ENCODE results near the gene SNAPC2. TPM values are rescaled to one million over a fixed set of nuclear protein-coding genes. Genes with fewer than 3 reads are reported as not detected.
A peak's percentile ranks its signal among the peaks of the same experiment; 100 is the strongest.

The SNAPC2 gene
- total and polyA plus RNA-seq, 2 of the 13 experiments (the other 11 are each of a cell fraction or from before 2014, with no cell fraction given) = 10.2 to 12.7 TPM

DNA sequence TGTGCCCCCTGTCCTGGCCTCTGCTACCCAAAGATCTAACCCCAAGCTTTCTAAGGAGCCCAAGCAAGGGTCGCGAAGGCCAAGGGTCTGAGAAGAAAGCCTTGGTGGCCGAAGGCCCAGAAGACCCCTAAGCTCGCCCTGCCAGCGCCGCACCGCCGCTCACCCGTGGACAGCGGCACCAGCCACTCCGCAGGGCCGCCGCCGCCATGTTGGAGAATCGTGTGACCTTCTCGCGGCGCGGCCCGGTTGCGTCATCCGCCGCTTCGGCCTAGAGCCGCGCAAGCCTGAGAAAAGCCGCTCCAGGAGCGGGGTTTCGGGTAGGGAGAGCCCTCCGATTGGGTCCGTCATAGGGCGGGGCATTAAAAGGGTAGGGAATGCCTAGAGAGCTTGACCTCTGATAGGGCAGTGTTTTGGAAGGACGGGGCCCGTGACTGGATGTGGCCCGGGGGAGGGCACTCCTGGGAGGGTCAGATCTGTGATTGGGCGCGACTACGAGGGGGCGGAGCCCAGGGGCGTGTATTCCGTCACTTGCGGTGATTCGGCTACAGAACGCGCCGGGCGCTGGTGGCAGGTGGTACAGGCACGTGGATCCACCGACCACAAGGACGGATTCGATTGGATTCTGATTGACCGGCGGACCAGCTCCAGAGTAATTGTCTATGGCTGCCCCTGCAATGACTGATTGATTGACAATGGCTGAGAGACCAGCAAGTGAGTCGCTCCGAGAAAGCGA is 23.5 kb downstream of the SNAPC2 start, which contains the start of gene TIMM44 (continued):
- TF ChIP-seq, protein P1, sequence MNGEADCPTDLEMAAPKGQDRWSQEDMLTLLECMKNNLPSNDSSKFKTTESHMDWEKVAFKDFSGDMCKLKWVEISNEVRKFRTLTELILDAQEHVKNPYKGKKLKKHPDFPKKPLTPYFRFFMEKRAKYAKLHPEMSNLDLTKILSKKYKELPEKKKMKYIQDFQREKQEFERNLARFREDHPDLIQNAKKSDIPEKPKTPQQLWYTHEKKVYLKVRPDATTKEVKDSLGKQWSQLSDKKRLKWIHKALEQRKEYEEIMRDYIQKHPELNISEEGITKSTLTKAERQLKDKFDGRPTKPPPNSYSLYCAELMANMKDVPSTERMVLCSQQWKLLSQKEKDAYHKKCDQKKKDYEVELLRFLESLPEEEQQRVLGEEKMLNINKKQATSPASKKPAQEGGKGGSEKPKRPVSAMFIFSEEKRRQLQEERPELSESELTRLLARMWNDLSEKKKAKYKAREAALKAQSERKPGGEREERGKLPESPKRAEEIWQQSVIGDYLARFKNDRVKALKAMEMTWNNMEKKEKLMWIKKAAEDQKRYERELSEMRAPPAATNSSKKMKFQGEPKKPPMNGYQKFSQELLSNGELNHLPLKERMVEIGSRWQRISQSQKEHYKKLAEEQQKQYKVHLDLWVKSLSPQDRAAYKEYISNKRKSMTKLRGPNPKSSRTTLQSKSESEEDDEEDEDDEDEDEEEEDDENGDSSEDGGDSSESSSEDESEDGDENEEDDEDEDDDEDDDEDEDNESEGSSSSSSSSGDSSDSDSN (CRISPR knock-in tag; IDR thresholded peaks at IDR 0.05) = peak; percentile 88
- TF ChIP-seq NFKBIZ (CRISPR knock-in tag; IDR thresholded peaks at IDR 0.05) (peak; percentile 39; the same call in 1 of the 2 replicates), RXRA (CRISPR knock-in tag; IDR thresholded peaks at IDR 0.05) (peak; percentile 64), ZNF329 (CRISPR knock-in tag; IDR thresholded peaks at IDR 0.05; ENCODE audit: low read depth) (0 out of 2 replicates have a peak, but pooled peaks have one; percentile 17), HMG20B (CRISPR knock-in tag; conservative IDR thresholded peaks at IDR 0.05) (0 out of 2 replicates have a peak, but pooled peaks have one; percentile 21), ZNF749 (CRISPR knock-in tag; IDR thresholded peaks at IDR 0.05; ENCODE audit: borderline replicate concordance) (0 out of 2 replicates have a peak, but pooled peaks have one; percentile 18), ZNF235 (CRISPR knock-in tag; IDR thresholded peaks at IDR 0.05; ENCODE audit: borderline replicate concordance) (peak; percentile 80; the same call in 1 of the 2 replicates), ZIK1 (CRISPR knock-in tag; IDR thresholded peaks at IDR 0.05; ENCODE audit: borderline replicate concordance, low read depth) (peak; percentile 67; the same call in 1 of the 2 replicates), RXRB (CRISPR knock-in tag; IDR thresholded peaks at IDR 0.05; ENCODE audit: borderline replicate concordance) (peak; percentile 4; the same call in 1 of the 2 replicates), ZNF138 (CRISPR knock-in tag; IDR thresholded peaks at IDR 0.05; ENCODE audit: low read depth) (no peak; the same call in 1 of the 2 replicates), MED1 (CRISPR knock-in tag; IDR thresholded peaks at IDR 0.05) (peak; percentile 55), REPIN1 (CRISPR knock-in tag; IDR thresholded peaks at IDR 0.05; ENCODE audit: borderline replicate concordance, low read depth) (peak; percentile 93; the same call in 1 of the 2 replicates)
- TF ChIP-seq, protein P2, sequence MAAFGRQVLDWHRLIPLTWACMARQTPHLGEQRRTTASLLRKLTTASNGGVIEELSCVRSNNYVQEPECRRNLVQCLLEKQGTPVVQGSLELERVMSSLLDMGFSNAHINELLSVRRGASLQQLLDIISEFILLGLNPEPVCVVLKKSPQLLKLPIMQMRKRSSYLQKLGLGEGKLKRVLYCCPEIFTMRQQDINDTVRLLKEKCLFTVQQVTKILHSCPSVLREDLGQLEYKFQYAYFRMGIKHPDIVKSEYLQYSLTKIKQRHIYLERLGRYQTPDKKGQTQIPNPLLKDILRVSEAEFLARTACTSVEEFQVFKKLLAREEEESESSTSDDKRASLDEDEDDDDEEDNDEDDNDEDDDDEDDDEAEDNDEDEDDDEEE (CRISPR knock-in tag; IDR thresholded peaks at IDR 0.05) = peak; percentile 21; the same call in 1 of the 2 replicates
- TF ChIP-seq, protein P3, sequence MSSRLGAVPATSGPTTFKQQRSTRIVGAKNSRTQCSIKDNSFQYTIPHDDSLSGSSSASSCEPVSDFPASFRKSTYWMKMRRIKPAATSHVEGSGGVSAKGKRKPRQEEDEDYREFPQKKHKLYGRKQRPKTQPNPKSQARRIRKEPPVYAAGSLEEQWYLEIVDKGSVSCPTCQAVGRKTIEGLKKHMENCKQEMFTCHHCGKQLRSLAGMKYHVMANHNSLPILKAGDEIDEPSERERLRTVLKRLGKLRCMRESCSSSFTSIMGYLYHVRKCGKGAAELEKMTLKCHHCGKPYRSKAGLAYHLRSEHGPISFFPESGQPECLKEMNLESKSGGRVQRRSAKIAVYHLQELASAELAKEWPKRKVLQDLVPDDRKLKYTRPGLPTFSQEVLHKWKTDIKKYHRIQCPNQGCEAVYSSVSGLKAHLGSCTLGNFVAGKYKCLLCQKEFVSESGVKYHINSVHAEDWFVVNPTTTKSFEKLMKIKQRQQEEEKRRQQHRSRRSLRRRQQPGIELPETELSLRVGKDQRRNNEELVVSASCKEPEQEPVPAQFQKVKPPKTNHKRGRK (CRISPR knock-in tag; IDR thresholded peaks at IDR 0.05) = no peak
- TF ChIP-seq, protein P4, sequence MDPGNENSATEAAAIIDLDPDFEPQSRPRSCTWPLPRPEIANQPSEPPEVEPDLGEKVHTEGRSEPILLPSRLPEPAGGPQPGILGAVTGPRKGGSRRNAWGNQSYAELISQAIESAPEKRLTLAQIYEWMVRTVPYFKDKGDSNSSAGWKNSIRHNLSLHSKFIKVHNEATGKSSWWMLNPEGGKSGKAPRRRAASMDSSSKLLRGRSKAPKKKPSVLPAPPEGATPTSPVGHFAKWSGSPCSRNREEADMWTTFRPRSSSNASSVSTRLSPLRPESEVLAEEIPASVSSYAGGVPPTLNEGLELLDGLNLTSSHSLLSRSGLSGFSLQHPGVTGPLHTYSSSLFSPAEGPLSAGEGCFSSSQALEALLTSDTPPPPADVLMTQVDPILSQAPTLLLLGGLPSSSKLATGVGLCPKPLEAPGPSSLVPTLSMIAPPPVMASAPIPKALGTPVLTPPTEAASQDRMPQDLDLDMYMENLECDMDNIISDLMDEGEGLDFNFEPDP (CRISPR knock-in tag; conservative IDR thresholded peaks at IDR 0.05) = no peak
- TF ChIP-seq, protein P5, sequence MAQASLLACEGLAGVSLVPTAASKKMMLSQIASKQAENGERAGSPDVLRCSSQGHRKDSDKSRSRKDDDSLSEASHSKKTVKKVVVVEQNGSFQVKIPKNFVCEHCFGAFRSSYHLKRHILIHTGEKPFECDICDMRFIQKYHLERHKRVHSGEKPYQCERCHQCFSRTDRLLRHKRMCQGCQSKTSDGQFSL (CRISPR knock-in tag; IDR thresholded peaks at IDR 0.05) = peak; percentile 8
- TF ChIP-seq, protein P6, sequence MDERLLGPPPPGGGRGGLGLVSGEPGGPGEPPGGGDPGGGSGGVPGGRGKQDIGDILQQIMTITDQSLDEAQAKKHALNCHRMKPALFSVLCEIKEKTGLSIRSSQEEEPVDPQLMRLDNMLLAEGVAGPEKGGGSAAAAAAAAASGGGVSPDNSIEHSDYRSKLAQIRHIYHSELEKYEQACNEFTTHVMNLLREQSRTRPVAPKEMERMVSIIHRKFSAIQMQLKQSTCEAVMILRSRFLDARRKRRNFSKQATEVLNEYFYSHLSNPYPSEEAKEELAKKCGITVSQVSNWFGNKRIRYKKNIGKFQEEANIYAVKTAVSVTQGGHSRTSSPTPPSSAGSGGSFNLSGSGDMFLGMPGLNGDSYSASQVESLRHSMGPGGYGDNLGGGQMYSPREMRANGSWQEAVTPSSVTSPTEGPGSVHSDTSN (CRISPR knock-in tag; IDR thresholded peaks at IDR 0.05) = peak; percentile 48
- TF ChIP-seq, protein P7, sequence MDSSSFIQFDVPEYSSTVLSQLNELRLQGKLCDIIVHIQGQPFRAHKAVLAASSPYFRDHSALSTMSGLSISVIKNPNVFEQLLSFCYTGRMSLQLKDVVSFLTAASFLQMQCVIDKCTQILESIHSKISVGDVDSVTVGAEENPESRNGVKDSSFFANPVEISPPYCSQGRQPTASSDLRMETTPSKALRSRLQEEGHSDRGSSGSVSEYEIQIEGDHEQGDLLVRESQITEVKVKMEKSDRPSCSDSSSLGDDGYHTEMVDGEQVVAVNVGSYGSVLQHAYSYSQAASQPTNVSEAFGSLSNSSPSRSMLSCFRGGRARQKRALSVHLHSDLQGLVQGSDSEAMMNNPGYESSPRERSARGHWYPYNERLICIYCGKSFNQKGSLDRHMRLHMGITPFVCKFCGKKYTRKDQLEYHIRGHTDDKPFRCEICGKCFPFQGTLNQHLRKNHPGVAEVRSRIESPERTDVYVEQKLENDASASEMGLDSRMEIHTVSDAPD (CRISPR knock-in tag; IDR thresholded peaks at IDR 0.05) = 0 out of 2 replicates have a peak, but pooled peaks have one; percentile 31
